Measurements from ENCODE around the gene KIF21A. TPM values are rescaled to one million over a fixed set of nuclear protein-coding genes. Genes with fewer than 3 reads are reported as not detected.

KIF21A gene
- total and polyA plus RNA-seq, 2 donors (not counting 3 experiments of a cell fraction or from before 2014, with no cell fraction given), result 1.8 to 10.1 TPM

- ChIA-PET POLR2A (no interaction called here), CTCF (no interaction called here)
- FAIRE-seq, result no peak
- peaks cover 9% of the 10 kb centered on the region for H3K79me2 ChIP-seq (ENCODE audit: control insufficient read depth, insufficient read depth, low read length)
- H3K4me1 ChIP-seq (ENCODE audit: control insufficient read depth, extremely low read depth, insufficient read depth, low read length), result peaks cover 12% of the 10 kb centered on the region
- H3K9me3 ChIP-seq (replicated peaks; ENCODE audit: control insufficient read depth, insufficient read depth, low read length), result no peaks in the 10 kb centered on the region
- intact Hi-C loops (cut with micrococcal nuclease), result loop anchor here (5.0 kb wide), 3 partner anchors 63 to 533 kb away; partner anchors contain the start of genes ABCD2 and CPNE8
- no peaks in the 10 kb centered on the region for H3K27me3 ChIP-seq (ENCODE audit: control insufficient read depth in 2 of 2, insufficient read depth in 2 of 2, low read length in 2 of 2)
- no peak overlapping the region for H3K27ac ChIP-seq (ENCODE audit: insufficient read depth, low read depth, low read length)
- H3K9me1 ChIP-seq (replicated peaks; ENCODE audit: control insufficient read depth, extremely low read depth, insufficient read depth, low read length), result no peaks in the 10 kb centered on the region
- no peak overlapping the region for H3K4me3 ChIP-seq (replicated peaks in 1 of 3; ENCODE audit: insufficient read depth in 1 of 3, low read depth in 1 of 3, low read length in 3 of 3)
- dilution Hi-C loops (cut with MboI; ENCODE audit: extremely low pct_ligation_motif_present, low sequenced_read_pairs), result no loop called here
- DNase-seq (ENCODE audit: low read depth, low spot score), result no peak
- no peak for TF ChIP-seq POLR2AphosphoS5 (IDR thresholded peaks at IDR 0.05; ENCODE audit: insufficient read depth, low read depth, low read length)
- TF ChIP-seq MYC (IDR thresholded peaks at IDR 0.05; ENCODE audit: low read depth, low read length), result no peak
- no peak for TF ChIP-seq POLR2A (IDR thresholded peaks at IDR 0.05; ENCODE audit: low read depth, low read length)
- TF ChIP-seq FOS (IDR thresholded peaks at IDR 0.05; ENCODE audit: borderline replicate concordance, insufficient read depth, low read length), result no peak
- TF ChIP-seq EZH2 (IDR thresholded peaks at IDR 0.05; ENCODE audit: borderline replicate concordance, low read depth, low read length, severe bottlenecking), result no peak
- TF ChIP-seq JUN (IDR thresholded peaks at IDR 0.05; ENCODE audit: borderline replicate concordance, insufficient read depth, insufficient read length, low read depth), result no peak
- TF ChIP-seq MAX (IDR thresholded peaks at IDR 0.05; ENCODE audit: insufficient read depth, insufficient read length), result no peak
- TF ChIP-seq GATA2 (IDR thresholded peaks at IDR 0.05; ENCODE audit: insufficient read depth, insufficient read length, low read depth, low read length), result no peak
- no peak for TF ChIP-seq CTCF (IDR thresholded peaks at IDR 0.05; ENCODE audit: extremely low read depth in 1 of 2, insufficient read depth in 1 of 2, low read depth in 1 of 2, low read length in 2 of 2)
- no peaks in the 10 kb centered on the region for H4K20me1 ChIP-seq (replicated peaks; ENCODE audit: control insufficient read depth, extremely low read depth, insufficient read depth, low read length)
- no peak overlapping the region for H3K4me2 ChIP-seq (ENCODE audit: insufficient read depth, low read length)
- no peak overlapping the region for H3K9ac ChIP-seq (replicated peaks; ENCODE audit: extremely low read depth, insufficient read depth, low read length)
- no TSS peak for BruUV-seq (replicated peaks)
- no peaks in the 10 kb centered on the region for H3K36me3 ChIP-seq (ENCODE audit: control insufficient read depth in 2 of 2, extremely low read depth in 1 of 2, insufficient read depth in 2 of 2, low read length in 2 of 2)
- no peak overlapping the region for H2AFZ ChIP-seq (ENCODE audit: low read depth, low read length)
Observed at GRCh38 chr12:39440781-39441180, 2.1 kb downstream of the KIF21A start.

Data from endothelial cell of umbilical vein (primary cell).